ENCODE measurements around the gene ALMS1.
"Not testable (repeated sequence)": the region's sequence is repeated elsewhere in the genome, so short reads cannot be mapped to it uniquely, and the experiment has no call there.

- not testable (repeated sequence) for TF ChIP-seq CTCF (IDR thresholded peaks at IDR 0.05; ENCODE audit: borderline replicate concordance, extremely low read depth, low read length, poor library complexity, severe bottlenecking); EZH2 (IDR thresholded peaks at IDR 0.05; ENCODE audit: borderline replicate concordance, low read depth, low read length, severe bottlenecking)
Observed at GRCh38 chr2:73462388-73462787, 76.8 kb downstream of the ALMS1 start.
